NCI-H2196 (cell line): ENCODE measurements around the gene SMURF2.
"Not testable (repeated sequence)": the region's sequence is repeated elsewhere in the genome, so short reads cannot be mapped to it uniquely, and the experiment has no call there.

Experiments used
- DNase-seq: peaks from one replicate; lab custom pipeline; 2025; ENCODE audit not compliant: unreplicated experiment; lab: John Stamatoyannopoulos, UW

The SMURF2 gene

DNA sequence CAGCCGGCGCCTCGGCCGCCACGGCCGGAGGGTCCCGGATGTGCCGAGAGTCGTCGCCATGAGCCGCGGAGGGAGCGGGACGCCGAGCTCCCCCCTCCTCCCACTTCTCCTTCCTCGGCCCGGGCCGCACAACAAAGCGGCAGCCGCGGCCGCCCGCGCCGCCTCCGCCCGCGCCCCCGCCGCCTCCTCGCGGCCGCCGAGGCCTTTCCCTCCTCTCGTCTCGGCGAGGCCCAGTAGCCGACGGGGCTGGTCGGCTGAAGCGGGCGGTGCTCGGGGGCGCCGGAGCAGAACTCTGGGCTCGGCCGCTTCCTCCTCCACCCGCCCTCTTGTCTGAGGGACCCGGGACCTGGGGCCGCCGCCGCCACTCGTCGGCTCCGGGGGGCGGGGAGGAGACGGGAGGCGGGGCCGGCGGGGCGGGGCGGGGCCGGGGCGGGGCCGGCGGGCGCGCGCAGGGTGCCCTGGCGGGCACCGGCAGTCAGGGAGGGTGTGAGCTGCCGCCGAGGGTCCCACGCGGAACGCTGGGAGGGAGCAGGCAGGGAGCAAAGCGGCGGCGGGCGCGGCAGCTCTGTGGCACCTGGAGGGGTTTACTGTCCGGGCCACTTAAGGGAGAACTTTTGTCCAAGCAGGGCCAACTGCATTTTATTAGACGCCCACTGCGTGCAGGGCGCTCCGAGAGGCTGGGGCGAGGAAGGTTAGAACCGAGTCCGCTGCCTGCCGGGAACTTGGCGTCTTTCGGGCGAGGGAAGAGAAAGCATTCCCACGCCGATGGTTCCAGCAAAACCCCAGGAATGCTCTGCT, at the start of gene SMURF2:
TSS of gene SMURF2 (minus strand) at position 332 of the 798 bp plus-strand sequence. CDS start 427 bp downstream, outside the sequence.
- DNase-seq, result peak; percentile 66

GRCh38 chr17:64709481-64709880, 47.4 kb upstream of the SMURF2 start:
- DNase-seq, result no peak

GRCh38 chr17:64707050-64707591, 45.0 kb upstream of the SMURF2 start:
- peak; percentile 83 for DNase-seq

GRCh38 chr17:64706224-64707049, 44.3 kb upstream of the SMURF2 start:
- peak; percentile 74 for DNase-seq

GRCh38 chr17:64702815-64703214, 40.7 kb upstream of the SMURF2 start:
- no peak for DNase-seq

DNA sequence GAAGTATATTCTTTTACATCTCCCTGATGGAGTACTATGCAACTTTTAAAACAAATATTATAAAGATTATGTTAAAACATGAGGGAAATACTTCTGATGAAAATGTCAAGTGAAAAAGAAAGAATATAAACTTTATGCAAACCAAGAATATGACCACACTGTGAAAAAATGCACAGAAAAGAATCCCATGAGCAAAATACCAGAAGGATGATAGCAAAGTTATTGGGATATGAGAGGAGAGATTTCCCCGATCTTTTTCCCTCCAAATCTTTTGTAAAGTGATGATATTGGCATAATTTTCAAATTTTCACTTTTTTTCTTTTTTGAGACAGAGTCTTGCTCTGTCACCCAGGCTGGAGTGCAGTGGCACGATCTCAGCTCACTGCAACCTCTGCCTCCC, 36.6 kb upstream of the SMURF2 start:
- DNase-seq, result no peak

DNA sequence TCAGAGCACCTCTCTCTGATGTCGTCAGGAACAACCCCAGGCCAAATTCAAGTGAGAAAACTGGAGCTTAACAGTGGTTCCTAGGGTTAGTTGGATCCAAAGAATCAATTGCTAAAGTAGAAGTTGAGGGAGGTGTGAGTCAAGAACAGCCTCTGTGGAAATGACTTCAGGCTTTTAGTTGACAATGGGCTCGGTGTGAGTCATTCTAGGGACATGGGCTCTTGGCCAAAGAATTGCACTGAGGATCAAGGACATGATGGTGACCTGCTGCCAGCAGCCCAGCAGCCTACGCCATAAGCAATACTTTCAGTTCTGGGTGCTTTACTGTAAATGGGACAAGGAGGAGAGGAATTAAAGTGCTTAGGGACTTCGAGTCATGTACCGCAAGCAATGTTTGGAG, 32.1 kb upstream of the SMURF2 start:
- DNase-seq, result peak; percentile 48

- DNase-seq, result no peak
Observed at GRCh38 chr17:64692187-64692586, 30.1 kb upstream of the SMURF2 start.

DNA sequence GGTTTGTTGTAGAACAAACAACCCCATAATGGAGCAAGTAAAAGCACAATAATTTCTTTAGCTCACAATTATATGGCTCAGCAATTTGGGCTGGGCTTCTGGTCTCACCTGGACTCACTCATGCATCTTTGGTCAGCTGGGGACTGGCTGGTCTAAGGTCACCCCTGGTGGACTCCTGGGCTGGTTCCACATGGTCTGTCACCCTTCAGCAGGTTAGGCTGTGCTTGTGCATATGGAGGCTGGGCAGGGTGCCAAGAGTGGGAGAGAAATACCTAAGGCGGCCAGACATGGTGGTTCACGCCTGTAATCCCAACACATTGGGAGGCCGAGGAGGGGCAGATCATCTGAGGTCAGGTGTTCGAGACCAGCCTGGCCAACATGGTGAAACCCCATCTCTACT, 27.0 kb upstream of the SMURF2 start:
- DNase-seq, result no peak

GRCh38 chr17:64688481-64688880, 26.4 kb upstream of the SMURF2 start:
- no peak for DNase-seq

- DNase-seq, result no peak
Observed at GRCh38 chr17:64687961-64688360, 25.9 kb upstream of the SMURF2 start.

DNA sequence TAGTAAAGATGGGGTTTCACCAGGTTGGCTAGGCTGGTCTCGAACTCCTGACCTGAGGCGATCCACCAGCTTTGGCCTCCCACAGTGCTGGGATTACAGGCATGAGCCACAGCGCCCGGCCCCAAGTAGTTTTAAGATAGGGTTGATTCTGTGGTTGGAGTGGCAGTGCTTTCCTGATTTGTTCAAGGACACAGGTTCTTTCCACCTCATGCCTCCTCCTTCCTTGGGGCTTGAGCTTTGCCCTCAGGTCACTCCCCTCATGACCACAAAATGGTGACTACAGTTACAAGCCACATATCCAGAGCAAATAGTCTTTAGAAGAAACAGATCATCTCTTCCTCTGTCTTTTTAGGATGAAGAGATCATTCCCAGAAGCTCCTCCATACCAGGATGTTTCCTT, 25.3 kb upstream of the SMURF2 start:
- no peak for DNase-seq

DNA sequence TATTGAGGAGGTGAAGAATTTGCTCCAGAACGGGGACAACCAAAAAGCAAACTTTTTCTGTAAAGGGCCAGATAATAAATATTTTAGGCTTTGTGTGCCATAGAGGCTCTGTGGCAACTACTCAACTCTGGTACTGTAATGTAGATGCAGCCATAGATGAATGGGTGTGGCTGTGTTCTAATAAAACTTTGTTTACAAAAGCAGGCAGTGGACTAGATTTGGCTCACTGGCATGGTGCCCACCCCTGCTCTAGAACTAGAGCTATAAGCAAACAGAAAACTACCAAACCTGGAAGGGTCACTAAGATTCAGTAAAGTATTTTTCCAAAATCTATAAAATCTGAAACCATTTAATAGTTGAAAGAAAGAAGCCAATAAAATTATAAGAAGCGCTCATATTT, 24.6 kb upstream of the SMURF2 start:
- no peak for DNase-seq

GRCh38 chr17:64685705-64686104, 23.6 kb upstream of the SMURF2 start:
- DNase-seq, result no peak

- DNase-seq, result no peak
Observed at GRCh38 chr17:64683796-64684195, 21.7 kb upstream of the SMURF2 start.

DNA sequence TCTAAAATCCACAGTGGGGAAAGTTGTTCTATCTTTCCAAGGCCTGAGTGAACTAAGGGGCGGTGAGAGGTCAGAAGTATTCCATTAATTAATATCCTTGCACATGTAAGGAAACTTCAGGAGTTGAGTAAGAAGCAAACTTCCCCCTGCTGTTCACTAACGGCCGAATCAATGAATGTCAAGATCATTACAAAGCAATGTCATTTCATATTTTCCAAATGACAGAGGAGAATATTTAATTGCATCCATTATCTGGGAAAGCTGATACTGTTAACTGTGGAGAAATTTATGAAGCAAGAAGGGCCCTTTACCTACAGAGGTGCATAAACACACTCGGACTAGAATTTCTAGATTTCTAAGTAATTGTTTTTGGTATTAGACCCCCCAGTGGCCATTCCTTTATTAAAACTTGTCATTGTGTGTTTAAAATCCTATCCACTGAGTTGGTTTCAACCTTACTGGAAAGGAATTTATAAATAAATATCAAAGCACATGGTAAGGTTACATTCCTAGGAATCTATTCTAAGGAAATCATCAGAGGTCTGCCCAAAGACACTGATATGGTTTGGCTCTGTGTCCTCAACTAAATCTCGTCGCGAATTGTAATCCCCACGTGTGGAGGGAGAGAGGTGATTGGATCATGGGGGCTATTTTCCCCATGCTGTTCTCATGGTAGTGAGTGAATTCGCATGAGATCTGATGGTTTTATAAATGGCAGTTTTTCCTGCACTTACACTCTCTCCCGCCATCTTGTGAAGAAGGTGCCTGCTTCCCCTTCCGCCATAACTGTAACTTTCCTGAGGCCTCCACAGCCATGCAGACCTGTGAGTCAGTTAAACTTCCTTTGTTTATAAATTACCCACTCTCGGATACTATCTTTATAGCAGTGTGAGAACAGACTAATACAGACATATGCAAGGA, 20.4 kb upstream of the SMURF2 start:
- no peak for DNase-seq

DNA sequence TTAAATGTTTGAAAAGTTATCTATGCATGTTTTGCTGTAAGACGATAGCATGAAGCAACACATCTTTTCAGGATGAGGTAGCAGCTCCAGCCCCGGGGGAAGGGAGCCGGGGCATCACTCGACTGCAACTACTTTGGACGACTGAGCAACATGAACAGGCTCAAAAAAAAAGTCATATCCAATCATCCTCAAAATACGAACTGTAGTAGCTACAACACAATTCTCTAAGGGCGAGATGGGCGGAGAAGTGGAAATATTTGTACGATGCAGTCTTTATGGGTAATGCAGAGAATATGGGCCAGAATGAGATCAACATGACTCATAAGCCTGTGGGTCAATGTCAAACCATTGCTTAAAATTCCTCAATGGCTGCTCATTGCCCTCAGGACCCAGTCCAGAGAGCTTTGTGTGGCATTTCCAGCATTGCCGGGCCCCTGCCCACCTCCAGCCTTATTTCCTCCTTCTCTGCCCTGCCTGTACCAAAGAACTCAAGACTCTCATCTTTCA, 17.7 kb upstream of the SMURF2 start:
- no peak for DNase-seq

DNA sequence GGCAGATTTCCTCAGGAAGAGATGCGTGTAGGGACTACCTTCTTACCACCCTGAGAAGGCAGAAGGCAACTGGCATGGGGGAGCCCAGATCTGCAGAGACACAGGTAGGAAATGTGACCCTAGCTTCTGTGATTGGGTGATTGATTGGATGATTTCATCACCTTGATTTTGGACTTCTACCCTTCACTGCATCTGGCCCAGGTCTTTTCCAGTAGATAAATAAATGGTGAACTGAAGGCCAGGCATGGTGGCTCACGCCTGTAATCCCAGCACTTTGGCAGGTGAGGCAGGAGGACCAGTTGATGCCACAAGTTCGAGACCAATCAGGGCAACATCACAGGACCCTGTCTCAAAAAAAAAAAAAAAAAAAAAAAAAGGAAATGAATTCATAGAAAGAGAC, 14.7 kb upstream of the SMURF2 start:
- DNase-seq, result no peak

GRCh38 chr17:64670843-64671590, 8.9 kb upstream of the SMURF2 start:
- DNase-seq, result not testable (repeated sequence)
